GM19043 (cell line): ENCODE results near the gene SNX19.

Experiments
- ATAC-seq: cut with Tn5 transposase; IDR thresholded peaks from one replicate; pipeline ENCODE4 v1.9.1; 2021; ENCODE audit warnings: low read depth; ENCODE audit not compliant: unreplicated experiment

SNX19 gene

DNA sequence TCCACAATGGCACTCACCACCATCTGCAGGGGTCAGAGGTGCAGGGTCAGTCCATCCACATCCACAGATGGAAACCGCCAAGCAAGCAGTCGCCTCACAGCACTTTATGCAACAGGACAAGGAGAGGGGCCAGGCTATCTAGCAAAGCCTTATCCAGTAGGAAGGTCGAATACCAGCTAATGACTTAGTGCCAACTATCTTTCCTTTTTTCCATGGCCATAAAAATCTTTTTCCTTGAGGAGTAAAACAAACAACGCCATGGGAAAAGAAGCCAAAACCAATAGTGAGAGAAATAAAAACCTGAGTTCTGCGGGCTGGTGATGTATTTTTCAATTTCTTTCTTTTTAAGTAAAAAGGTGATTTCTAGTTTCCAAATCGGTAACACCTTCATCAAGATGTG is 8.2 kb downstream of the SNX19 start:
- ATAC-seq = no peak

DNA sequence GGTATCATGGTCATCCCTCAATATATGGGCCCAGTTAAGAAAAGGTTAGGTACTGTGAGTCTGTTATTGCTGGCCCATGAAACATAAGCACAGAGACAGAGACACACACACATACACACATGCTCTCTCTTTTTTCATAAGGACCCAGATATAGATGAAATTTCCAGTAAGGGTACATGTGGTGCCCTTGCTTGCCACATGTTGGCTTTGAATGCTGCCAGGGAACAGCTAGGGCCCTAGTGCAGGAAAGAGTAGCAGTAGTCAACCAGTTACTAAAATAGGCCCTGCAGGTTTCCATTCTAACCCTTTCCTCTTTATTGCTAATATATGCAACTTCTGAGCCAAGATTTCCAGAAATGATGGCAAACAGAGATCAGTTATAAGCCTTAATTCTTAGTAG is 9.1 kb downstream of the SNX19 start:
- no peak for ATAC-seq

DNA sequence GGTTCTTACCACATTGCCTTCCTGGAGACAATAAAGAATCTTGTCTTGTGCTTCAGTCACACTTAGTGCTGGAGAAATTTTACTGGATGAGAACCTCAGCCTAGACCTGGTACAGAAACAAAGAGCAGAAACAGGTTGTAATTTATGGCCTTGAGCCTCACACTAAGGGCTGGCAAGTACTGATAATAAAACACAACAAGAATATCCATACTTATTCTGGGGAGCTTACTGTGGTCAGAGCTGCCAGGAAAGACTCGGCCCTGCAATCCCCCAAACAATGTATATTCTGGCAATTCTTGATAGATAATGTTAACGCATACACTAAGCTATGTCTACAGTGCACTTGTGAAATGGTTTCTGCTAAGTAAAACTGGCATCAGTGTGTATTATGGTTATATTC is 9.7 kb downstream of the SNX19 start:
- ATAC-seq = no peak

- ATAC-seq = no peak
Measured at GRCh38 chr11:130905512-130905911, 10.8 kb downstream of the SNX19 start.

DNA sequence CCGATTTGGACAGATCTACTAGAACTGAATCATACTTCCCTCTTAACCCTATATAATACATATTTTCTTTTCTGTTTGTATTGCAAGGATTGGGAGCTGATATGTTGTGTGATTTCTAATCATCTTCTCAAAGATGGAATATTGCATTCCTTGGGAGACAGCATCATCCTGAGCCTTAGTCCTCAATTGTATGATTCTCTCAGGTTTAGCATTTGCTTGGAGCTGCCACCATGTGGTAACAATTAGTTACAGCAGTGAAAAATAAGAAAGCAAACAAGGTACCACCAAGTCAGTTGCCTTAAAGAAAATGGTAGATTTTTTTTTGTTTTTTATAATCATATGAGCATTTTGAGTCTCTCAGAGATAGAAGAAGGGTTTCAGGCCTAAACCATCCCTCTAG is 11.9 kb downstream of the SNX19 start:
- ATAC-seq = no peak

DNA sequence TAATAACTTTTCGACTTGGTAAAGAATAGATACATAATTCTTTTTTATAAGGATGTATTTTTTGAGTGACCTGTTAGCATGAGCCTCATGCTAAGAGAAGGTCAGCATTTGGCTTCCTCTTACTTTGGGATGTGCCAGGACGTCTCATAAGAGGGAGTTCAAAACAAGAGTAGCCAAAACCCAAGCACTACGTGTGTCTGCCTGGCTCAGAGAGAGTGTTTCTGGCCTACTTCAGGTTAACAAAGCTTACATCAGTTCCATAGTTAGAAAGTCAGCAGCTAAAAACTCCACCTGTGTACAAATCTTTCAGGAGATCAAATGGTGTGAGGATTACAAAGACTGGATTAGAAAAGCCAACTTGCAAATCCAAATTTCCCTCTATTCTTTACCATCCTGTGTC is 13.9 kb downstream of the SNX19 start:
- ATAC-seq = no peak

GRCh38 chr11:130899106-130899505 is 17.2 kb downstream of the SNX19 start:
- ATAC-seq = no peak

DNA sequence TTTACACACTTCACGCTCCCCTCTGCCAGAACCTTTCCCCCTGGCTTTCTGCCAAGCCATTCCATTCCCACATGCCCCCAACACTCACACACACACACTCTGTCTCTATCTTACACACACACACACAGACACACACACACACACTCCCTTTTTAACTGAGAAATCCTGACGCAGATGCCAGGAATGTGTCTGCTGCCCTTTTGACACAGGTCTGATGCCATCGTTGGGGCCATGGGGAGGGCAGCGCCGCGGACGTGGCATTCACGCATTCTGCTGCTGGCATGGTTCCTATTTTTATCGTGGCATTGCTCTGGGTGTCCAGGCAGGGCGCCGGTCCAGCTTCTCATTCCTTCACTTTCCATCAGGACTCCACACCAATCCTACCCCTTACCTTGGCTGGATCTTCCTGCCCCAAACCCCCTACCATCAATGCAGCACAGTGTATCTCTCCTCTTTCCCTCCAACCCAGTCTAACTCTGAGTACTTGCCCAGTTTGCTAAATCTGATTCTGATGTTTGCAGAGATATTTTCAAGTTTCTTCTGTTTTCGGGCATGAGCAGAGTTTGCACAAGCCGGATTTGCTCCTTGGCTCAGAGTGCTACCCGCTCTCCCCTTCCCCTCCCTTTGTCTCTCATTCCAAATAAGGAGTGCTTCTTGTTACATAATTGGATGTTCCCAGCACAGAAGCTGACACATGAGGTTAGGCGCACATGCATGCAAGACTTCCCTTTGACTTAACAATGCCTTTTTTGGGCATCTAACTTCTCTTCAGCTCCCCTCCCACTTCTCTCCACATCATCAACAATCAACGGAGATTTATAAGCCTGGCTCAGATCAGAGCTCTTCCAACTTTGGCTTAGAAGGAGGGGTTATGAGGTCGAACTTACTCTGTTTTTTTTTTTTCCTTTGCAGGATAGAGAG is 18.8 kb downstream of the SNX19 start:
- no peak for ATAC-seq

DNA sequence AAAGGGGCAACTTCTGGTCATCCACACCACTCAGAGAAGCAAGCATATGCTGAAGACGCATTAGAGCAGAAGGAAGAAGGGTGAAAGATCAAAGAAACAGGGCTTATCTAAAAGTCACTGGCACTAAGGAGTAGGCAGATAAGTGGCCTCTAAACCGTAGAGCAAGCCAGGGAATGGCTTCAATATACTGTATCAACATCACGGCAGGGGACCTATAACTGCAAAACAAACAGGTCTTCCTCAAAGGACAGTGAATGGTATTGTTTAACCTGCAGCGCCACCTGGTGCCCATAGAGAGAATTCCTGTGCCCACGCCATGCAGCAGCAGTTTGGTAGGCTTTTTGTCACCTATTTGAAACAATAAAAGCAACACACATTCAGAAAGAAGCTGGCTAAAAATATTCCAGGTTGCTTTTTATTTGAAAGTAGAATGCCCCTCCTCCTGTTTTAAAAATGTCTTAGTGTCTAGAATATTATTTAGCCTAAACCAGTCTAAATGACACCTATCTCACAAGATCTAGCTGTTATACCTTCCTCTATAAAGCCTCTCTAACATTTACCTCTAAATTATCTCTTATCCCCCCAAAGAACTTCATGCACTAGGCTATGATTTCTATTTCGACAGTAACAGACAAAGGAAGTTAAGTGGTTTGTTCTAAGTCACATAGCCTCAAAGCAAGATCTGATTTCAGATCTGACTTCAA is 21.8 kb downstream of the SNX19 start:
- peak; percentile 97 for ATAC-seq

DNA sequence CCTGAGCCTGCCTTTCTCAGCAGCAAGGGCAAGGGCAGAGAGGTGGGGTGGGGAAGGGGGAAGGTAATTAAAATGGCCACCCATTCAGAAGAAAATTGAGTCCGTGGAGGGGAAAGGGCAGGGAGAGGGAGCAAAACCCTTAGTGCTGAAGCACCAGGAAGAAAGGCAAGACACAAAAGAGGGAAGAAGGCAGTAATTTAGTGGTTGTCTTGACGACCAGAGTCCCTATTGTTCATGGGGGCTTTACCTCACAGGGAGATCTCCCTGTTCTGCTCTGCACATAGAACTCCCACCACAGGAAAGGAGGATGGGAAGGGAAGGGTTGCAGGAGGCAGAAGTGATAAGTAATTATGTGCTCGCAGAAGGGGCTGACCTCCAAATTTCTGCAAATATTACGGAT is 23.4 kb downstream of the SNX19 start:
- ATAC-seq = no peak

- ATAC-seq = no peak
Measured at GRCh38 chr11:130891326-130891725, 25.0 kb downstream of the SNX19 start.

DNA sequence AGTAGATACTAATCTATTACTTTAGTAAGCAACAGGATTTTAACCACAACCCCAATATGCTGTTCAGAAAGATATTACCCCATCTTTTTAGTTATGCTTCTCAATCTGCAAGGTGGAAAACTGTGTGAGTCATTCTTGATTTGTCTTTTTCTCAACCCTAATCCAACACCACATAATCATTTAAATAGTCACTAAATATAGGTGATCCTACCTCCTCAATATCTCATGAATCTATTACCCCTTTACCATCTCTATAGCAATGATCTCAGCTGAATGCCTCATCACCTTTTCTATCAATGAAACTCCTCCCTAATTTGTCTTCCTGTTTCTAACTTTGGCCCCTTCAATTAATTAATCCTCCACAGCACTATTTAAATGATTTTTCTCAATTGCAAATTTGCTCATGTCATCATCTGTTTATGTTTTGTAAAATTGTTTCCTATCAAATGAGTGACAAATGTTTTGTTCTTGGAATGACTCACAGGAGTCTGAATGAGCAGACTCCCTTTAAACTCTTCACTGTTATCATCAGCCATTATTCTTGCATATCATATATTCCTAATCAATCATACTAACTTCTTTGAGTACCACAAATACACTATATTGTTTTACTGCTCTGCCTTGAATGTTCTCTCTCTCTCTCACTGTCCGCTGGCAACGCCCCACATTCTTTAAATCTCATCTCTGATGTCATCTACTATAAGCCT is 26.1 kb downstream of the SNX19 start:
- ATAC-seq = no peak

DNA sequence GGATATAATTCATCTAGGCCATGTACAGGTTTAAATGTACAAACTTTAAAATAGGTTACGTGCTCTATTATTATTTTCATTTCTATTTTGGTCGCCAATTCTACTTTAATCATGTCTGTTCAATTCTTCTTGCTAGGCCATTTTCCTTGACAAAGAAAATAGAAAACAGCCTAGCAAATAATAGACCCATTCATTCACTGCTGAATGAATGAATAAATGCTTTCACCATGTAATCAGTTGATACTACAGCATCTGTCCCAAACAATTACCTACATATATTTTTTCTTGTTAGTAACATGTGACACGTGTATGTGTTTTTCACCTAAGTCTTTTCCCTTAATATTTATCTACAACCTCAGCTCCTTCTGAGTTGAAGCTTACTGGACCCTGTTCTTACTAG is 27.5 kb downstream of the SNX19 start:
- no peak for ATAC-seq

- no peak for ATAC-seq
Measured at GRCh38 chr11:130886704-130887103, 29.6 kb downstream of the SNX19 start.

DNA sequence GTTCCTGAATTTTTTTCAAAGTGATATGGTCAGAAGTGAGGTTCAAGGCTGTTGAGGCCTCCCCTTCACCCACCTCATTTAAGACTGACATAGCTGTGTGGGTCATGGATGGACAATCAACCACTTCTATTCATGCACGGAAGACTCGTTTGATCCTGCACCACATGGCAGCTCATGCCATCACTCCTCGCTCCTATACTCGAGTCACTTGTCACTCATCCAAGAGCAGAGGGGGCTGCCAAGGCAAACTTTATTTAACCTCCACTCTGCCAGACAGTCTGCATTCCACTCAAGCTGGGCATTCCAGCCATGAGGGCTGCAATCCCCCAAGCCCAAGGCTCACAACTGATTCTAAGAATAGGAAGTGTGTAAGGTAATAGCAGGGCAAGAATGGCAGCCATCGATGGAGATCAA is 34.1 kb downstream of the SNX19 start:
- no peak for ATAC-seq

DNA sequence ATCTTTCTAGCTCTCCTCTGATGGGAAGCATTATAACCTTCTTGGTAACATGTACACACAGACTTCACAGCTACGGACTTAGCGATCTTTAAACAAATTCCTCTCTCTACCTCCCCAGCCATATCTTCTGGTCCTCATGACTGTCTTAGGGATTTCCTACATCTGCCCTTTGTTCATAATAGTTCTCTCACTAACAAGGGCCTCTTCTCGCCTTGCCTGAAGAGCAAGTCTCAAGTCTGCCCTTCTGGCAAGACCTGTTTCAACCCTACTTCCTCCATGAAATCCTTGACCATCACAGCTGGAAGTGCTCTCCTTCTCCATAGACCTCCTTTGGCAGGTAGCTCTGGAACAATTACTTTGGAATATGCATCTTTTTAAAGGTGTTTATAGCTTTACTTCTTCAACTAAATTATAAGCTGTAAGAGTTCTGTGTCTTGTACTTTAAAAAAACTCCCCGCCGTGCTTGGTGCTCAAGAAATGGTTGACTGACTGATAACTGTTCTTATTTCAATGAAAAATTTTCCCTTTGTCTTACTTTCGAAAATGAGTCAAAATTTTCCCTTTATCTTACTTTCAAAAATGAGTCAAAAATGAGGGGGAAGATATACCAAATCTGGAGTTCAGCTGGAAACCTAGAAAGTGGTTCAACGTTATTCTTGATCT is 34.7 kb downstream of the SNX19 start:
- no peak for ATAC-seq

- ATAC-seq = no peak
Measured at GRCh38 chr11:130879836-130880235, 36.4 kb downstream of the SNX19 start.

- ATAC-seq = no peak
Measured at GRCh38 chr11:130876931-130877915, 39.1 kb downstream of the SNX19 start.

- ATAC-seq = no peak
Measured at GRCh38 chr11:130876100-130876499, 40.2 kb downstream of the SNX19 start.
